Left lung (tissue), 10 donors: ENCODE data around the gene EEIG2. TPM values are rescaled to one million over a fixed set of nuclear protein-coding genes. Genes with fewer than 3 reads are reported as not detected.

Source experiments
- ATAC-seq: fragments of 200-7000 bp; cut with Tn5 transposase; one replicate; pipeline ENCODE4 v1.9.1; 2020; ENCODE audit warnings: moderate library complexity
- DNase-seq, 4 donors: peaks; one replicate each; pipeline ENCODE4 v3.0.0-alpha.2; 2013 to 2020
- H3K27ac ChIP-seq, 2 donors: fragments of 200-600 bp; sonication (generic) in 1 of 2; one replicate each; pipeline versions ENCODE4 v1.5.0 to v1.8.0; 2020 to 2021
- H3K27me3 ChIP-seq, 2 donors: fragments of 200-600 bp; sonication (generic) in 1 of 2; one replicate each; pipeline versions ENCODE4 v1.5.0 to v1.8.0; 2020 to 2021
- H3K36me3 ChIP-seq, 2 donors: fragments of 200-600 bp; sonication (generic) in 1 of 2; one replicate each; pipeline versions ENCODE4 v1.5.0 to v1.8.0; 2020 to 2021
- H3K4me1 ChIP-seq, 2 donors: fragments of 200-600 bp; one replicate each; pipeline ENCODE4 v1.8.0; 2021
- H3K4me3 ChIP-seq, 2 donors: fragments of 200-600 bp; sonication (generic) in 1 of 2; one replicate each; pipeline versions ENCODE4 v1.5.0 to v1.8.0; 2020 to 2021; ENCODE audit warnings: mild to moderate bottlenecking in 1 of 2
- H3K9me3 ChIP-seq, 2 donors: fragments of 200-600 bp; sonication (generic) in 1 of 2; one replicate each; pipeline versions ENCODE4 v1.5.0 to v1.8.0; 2020 to 2021
- intact Hi-C, 2 donors: fragments of 100-400 bp; cut with DNase I; formaldehyde crosslinking; loops; one replicate each; pipeline versions ENCODE4 v1.11.2 to v1.14.2; 2022
- polyA plus RNA-seq, 6 donors: library from polyadenylated mRNA; unstranded; fragments of 120-200 nt; gene quantifications; one replicate each; pipeline ENCODE4 v1.2.1, GENCODE V29; 2013; ENCODE audit not compliant: insufficient read length in 6 of 6
- total RNA-seq, 2 donors: library from RNA; stranded (reverse); fragmentation: NEBNext Ultra II Directional; extraction: Animal tissue kit (Norgen Biotek cat#: 25700); gene quantifications; one replicate each; pipeline ENCODE4 v1.2.1, GENCODE V29; 2021
- TF ChIP-seq, protein P1 (sequence below), 2 donors: fragments of 200-600 bp; sonication (generic) in 1 of 2; IDR thresholded peaks; one replicate each; pipeline versions ENCODE4 v1.5.0 to v1.8.0; 2021; ENCODE audit warnings: antibody characterized with exemption in 2 of 2
- donor health status: DM: no; HTN: yes; CAD: no.
- donor health status: DM: no; HTN: no; CAD: no.

Gene EEIG2
- total and polyA plus RNA-seq, 8 donors = 16.4 to 34.8 (median 31.3) TPM

DNA sequence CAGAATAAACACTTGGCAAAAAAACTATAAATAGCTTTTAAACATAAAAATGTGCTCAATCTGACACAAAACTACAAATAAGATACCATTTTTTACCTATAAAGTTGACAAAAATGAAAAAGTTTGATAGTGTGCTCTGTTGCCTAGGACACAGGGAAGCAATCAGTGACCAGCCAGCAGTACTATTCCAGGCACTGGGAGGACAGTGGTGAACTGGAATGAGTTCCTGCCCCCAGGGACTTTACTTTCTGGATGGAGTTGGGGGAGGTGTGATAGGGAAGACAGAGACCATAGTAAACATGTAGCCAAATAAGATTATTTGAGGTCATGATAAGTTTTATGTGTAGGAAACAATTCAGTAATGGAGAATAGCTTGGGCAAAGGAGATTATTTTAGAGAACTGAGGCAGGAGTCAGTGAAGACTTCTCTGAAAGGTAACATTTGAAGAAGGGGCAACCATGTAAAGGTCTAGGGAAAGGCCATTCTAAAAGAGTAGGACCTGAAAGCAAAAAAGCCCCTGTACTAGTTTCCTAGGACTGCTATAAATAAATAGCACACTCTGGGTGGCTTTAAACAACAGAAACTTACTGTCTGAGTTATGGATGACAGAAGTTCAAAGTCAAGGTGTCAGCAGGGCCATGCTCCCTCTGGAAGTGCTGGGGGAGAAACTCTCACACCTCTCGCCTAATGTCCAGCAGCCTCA, 42.0 kb downstream of the EEIG2 start:
- H3K4me3 ChIP-seq = no peak overlapping the region
- ATAC-seq = no peak
- TF ChIP-seq, protein P1, sequence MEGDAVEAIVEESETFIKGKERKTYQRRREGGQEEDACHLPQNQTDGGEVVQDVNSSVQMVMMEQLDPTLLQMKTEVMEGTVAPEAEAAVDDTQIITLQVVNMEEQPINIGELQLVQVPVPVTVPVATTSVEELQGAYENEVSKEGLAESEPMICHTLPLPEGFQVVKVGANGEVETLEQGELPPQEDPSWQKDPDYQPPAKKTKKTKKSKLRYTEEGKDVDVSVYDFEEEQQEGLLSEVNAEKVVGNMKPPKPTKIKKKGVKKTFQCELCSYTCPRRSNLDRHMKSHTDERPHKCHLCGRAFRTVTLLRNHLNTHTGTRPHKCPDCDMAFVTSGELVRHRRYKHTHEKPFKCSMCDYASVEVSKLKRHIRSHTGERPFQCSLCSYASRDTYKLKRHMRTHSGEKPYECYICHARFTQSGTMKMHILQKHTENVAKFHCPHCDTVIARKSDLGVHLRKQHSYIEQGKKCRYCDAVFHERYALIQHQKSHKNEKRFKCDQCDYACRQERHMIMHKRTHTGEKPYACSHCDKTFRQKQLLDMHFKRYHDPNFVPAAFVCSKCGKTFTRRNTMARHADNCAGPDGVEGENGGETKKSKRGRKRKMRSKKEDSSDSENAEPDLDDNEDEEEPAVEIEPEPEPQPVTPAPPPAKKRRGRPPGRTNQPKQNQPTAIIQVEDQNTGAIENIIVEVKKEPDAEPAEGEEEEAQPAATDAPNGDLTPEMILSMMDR (IDR thresholded peaks at IDR 0.05) = no peak
- H3K36me3 ChIP-seq = peaks cover 0 to 7% of the 10 kb centered on the region in 2 donors
- intact Hi-C loops = no loop called here
- H3K4me1 ChIP-seq = peaks cover 0 to 4% of the 10 kb centered on the region in 2 donors
- no peak overlapping the region for H3K27ac ChIP-seq
- no peak for DNase-seq
- H3K9me3 ChIP-seq = no peaks in the 10 kb centered on the region
- H3K27me3 ChIP-seq = no peaks in the 10 kb centered on the region

DNA sequence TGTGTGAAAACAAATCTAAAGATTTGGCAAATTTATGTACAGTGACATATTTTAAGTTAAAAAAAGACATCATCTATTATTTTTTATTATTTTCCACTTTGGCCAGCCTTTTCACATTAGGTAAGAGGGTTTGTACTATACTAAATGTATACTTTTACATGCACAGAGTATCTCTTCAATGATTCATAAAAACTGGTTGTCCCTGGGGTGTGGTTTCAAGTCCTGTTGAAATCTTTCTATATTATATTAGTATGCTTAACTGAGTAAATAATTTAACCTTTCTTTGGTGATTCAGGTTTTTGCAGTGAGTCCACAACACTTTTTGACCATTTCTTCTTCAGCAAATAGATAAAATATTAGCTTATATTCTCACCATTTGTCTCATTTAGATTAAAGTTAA, 45.7 kb downstream of the EEIG2 start:
- no peaks in the 10 kb centered on the region for H3K9me3 ChIP-seq
- no peak overlapping the region for H3K4me3 ChIP-seq
- H3K4me1 ChIP-seq = peaks cover 0 to 5% of the 10 kb centered on the region in 2 donors
- TF ChIP-seq, protein P1 (IDR thresholded peaks at IDR 0.05) = no peak
- no peak overlapping the region for H3K27ac ChIP-seq
- H3K36me3 ChIP-seq = peaks cover 0 to 7% of the 10 kb centered on the region in 2 donors
- intact Hi-C loops = no loop called here
- no peaks in the 10 kb centered on the region for H3K27me3 ChIP-seq
- DNase-seq (no peak), ATAC-seq (no peak)

DNA sequence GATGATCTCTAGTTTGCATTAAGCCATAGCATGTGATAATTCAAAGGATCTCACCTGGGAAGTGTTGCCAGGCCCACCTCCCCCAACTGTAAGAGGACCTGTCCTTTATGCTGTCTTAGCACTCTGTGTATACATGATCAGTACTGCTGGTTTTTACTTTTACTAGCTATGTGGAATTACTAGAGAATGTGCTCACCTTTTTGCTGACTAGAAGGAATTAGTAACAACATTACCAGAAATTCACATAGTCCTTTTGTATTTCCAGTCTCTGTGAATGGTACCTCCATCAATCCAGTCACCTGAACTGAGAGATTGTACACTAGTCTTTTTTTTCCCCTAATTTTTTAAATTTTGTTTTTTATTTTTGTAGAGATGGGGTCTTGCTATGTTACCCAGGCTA, 46.6 kb downstream of the EEIG2 start:
- H3K4me1 ChIP-seq = peaks cover 0 to 5% of the 10 kb centered on the region in 2 donors
- ATAC-seq (no peak), DNase-seq (no peak)
- H3K9me3 ChIP-seq = no peaks in the 10 kb centered on the region
- intact Hi-C loops = no loop called here
- H3K4me3 ChIP-seq = no peak overlapping the region
- no peaks in the 10 kb centered on the region for H3K27me3 ChIP-seq
- TF ChIP-seq, protein P1 (IDR thresholded peaks at IDR 0.05) = no peak
- H3K27ac ChIP-seq = no peak overlapping the region
- peaks cover 0 to 7% of the 10 kb centered on the region in 2 donors for H3K36me3 ChIP-seq

DNA sequence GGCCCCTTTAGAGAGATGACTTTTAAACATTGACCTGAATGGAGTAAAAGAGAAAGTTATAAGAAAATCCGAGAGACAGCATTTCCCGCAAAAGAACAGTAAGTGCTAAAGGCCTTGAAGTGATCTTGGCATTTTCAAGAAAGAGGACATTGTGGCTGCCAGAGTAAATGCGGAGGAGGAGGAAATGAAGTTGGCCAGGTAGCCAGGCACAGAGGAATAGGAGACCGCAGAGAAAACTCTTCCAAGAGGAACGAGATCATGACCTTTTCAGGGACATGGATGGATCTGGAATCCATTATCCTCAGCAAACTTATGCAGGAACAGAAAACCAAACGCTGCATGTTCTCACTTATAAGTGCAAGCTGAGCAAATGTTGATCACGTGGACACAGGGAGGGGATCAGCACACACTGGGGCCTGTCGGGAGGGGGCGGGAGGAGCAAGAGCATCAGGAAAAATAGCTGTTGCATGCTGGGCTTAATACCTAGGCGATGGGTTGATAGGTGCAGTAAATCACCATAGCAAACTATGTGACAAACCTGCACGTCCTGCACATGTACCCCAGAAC, 49.7 kb downstream of the EEIG2 start:
- Histone ChIP-seq H3K36me3 (peaks cover 0 to 12% of the 10 kb centered on the region in 2 donors), H3K27ac (no peak overlapping the region), H3K27me3 (no peaks in the 10 kb centered on the region), H3K4me3 (no peak overlapping the region), H3K4me1 (peaks cover 0 to 5% of the 10 kb centered on the region in 2 donors), H3K9me3 (no peaks in the 10 kb centered on the region)
- TF ChIP-seq, protein P1 (IDR thresholded peaks at IDR 0.05) = no peak
- peak; percentile 72 for ATAC-seq
- DNase-seq = peak in 1 of 4 donors; percentile 28
- intact Hi-C loops = no loop called here

Other genes with a start within 250 kb of the EEIG2 start
- gene NBPF6, start 109.8 kb upstream of the EEIG2 start, total RNA-seq = not detected
- gene NBPF6, start 109.8 kb upstream of the EEIG2 start, polyA plus RNA-seq = not detected
- gene HENMT1, start 101.0 kb downstream of the EEIG2 start, total RNA-seq = 1 to 10 TPM; 7.0 to 7.6 TPM
- 10 to 100 TPM; 10.3 to 13.5 (median 11.4) TPM for gene HENMT1, start 101.0 kb downstream of the EEIG2 start, polyA plus RNA-seq
- gene PRPF38B, start 132.2 kb downstream of the EEIG2 start, total RNA-seq = 10 to 100 TPM; 24.7 to 40.5 TPM
- gene PRPF38B, start 132.2 kb downstream of the EEIG2 start, polyA plus RNA-seq = 10 to 100 TPM; 82.2 to 95.5 (median 89.3) TPM
- not detected for gene FNDC7, start 152.8 kb downstream of the EEIG2 start, total RNA-seq
- gene FNDC7, start 152.8 kb downstream of the EEIG2 start, polyA plus RNA-seq = under 1 TPM in 2 of 6 donors, not detected in 4; 0.06 to 0.07 TPM
- 10 to 100 TPM; 44.4 to 47.8 TPM for gene STXBP3, start 186.6 kb downstream of the EEIG2 start, total RNA-seq
- 10 to 100 TPM; 48.3 to 60.2 (median 52.9) TPM for gene STXBP3, start 186.6 kb downstream of the EEIG2 start, polyA plus RNA-seq